Measurements from ENCODE around the gene NPPB. TPM values are rescaled to one million over a fixed set of nuclear protein-coding genes. Genes with fewer than 3 reads are reported as not detected.

Gene NPPB
- total and polyA plus RNA-seq, 9 of the 15 experiments (the other 6 are each of a cell fraction or from before 2014, with no cell fraction given): not detected

DNA sequence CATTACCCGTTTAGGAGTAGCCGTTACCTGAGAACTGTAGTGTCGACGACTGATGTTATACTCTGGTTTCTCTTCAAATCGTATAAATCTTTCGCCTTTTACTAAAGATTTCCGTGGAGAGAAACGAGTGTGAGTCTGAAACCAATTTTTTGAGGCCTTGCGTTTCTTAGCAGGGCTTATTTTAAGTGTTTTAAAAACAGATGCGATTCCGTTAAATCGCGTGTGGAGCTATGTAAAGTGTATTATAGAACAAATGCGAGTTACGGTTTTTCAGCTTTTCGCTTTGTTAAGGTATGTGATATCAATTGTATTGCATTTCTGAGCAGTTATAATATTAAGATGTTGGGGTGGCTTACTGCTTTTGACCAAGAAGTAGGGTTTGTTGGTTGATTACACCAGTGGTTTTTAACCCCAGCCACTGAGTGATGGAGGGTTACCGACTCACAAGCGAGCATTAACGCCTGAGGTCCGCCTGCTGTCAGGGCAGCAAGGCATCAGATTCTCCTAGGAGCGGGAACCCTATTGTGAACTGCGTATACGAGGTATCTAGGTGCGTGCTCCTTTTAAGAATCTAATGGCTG lies 49.4 kb upstream of the NPPB start (continued):
- TF ChIP-seq, protein P1, sequence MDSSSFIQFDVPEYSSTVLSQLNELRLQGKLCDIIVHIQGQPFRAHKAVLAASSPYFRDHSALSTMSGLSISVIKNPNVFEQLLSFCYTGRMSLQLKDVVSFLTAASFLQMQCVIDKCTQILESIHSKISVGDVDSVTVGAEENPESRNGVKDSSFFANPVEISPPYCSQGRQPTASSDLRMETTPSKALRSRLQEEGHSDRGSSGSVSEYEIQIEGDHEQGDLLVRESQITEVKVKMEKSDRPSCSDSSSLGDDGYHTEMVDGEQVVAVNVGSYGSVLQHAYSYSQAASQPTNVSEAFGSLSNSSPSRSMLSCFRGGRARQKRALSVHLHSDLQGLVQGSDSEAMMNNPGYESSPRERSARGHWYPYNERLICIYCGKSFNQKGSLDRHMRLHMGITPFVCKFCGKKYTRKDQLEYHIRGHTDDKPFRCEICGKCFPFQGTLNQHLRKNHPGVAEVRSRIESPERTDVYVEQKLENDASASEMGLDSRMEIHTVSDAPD (CRISPR knock-in tag; IDR thresholded peaks at IDR 0.05): peak; percentile 79
- TF ChIP-seq RBM15 (IDR thresholded peaks at IDR 0.05; ENCODE audit: insufficient read depth, low read length): no peak
- TF ChIP-seq RBM22 (IDR thresholded peaks at IDR 0.05; ENCODE audit: low read depth, low read length, poor library complexity, severe bottlenecking): no peak
- peak; percentile 98 for TF ChIP-seq ZBTB17 (CRISPR knock-in tag; IDR thresholded peaks at IDR 0.05)
- peak; percentile 100 for TF ChIP-seq POLR2B (IDR thresholded peaks at IDR 0.05; ENCODE audit: low read depth, partially characterized antibody)
- peak; percentile 99 for TF ChIP-seq SMAD3 (CRISPR knock-in tag; conservative IDR thresholded peaks at IDR 0.05)
- peak; percentile 59; the same call in 1 of the 2 replicates for TF ChIP-seq RAD51 (IDR thresholded peaks at IDR 0.05; ENCODE audit: borderline replicate concordance, low read depth)
- peak; percentile 96; the same call in 1 of the 2 replicates for TF ChIP-seq ZFP30 (CRISPR knock-in tag; IDR thresholded peaks at IDR 0.05; ENCODE audit: borderline replicate concordance)
- peak; percentile 60 for TF ChIP-seq JUNB (CRISPR knock-in tag; conservative IDR thresholded peaks at IDR 0.05)
- TF ChIP-seq, protein P2, sequence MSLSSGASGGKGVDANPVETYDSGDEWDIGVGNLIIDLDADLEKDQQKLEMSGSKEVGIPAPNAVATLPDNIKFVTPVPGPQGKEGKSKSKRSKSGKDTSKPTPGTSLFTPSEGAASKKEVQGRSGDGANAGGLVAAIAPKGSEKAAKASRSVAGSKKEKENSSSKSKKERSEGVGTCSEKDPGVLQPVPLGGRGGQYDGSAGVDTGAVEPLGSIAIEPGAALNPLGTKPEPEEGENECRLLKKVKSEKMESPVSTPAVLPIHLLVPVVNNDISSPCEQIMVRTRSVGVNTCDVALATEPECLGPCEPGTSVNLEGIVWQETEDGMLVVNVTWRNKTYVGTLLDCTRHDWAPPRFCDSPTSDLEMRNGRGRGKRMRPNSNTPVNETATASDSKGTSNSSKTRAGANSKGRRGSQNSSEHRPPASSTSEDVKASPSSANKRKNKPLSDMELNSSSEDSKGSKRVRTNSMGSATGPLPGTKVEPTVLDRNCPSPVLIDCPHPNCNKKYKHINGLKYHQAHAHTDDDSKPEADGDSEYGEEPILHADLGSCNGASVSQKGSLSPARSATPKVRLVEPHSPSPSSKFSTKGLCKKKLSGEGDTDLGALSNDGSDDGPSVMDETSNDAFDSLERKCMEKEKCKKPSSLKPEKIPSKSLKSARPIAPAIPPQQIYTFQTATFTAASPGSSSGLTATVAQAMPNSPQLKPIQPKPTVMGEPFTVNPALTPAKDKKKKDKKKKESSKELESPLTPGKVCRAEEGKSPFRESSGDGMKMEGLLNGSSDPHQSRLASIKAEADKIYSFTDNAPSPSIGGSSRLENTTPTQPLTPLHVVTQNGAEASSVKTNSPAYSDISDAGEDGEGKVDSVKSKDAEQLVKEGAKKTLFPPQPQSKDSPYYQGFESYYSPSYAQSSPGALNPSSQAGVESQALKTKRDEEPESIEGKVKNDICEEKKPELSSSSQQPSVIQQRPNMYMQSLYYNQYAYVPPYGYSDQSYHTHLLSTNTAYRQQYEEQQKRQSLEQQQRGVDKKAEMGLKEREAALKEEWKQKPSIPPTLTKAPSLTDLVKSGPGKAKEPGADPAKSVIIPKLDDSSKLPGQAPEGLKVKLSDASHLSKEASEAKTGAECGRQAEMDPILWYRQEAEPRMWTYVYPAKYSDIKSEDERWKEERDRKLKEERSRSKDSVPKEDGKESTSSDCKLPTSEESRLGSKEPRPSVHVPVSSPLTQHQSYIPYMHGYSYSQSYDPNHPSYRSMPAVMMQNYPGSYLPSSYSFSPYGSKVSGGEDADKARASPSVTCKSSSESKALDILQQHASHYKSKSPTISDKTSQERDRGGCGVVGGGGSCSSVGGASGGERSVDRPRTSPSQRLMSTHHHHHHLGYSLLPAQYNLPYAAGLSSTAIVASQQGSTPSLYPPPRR (CRISPR knock-in tag; IDR thresholded peaks at IDR 0.05; ENCODE audit: borderline replicate concordance): peak; percentile 99
- no peak for TF ChIP-seq NCOA2 (IDR thresholded peaks at IDR 0.05; ENCODE audit: partially characterized antibody in 2 of 2)
- no peak for TF ChIP-seq ZNF507 (tag; conservative IDR thresholded peaks at IDR 0.05)
- TF ChIP-seq ZNF197 (CRISPR knock-in tag; IDR thresholded peaks at IDR 0.05; ENCODE audit: low read depth): peak; percentile 94
- TF ChIP-seq, protein P3, sequence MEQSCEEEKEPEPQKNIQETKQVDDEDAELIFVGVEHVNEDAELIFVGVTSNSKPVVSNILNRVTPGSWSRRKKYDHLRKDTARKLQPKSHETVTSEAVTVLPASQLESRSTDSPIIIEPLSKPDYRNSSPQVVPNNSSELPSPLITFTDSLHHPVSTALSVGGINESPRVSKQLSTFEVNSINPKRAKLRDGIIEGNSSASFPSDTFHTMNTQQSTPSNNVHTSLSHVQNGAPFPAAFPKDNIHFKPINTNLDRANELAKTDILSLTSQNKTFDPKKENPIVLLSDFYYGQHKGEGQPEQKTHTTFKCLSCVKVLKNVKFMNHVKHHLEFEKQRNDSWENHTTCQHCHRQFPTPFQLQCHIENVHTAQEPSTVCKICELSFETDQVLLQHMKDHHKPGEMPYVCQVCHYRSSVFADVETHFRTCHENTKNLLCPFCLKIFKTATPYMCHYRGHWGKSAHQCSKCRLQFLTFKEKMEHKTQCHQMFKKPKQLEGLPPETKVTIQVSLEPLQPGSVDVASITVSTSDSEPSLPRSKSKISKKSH (CRISPR knock-in tag; IDR thresholded peaks at IDR 0.05): peak; percentile 89
- TF ChIP-seq GATAD2A (IDR thresholded peaks at IDR 0.05): peak; percentile 93
- TF ChIP-seq ZNF75A (CRISPR knock-in tag; IDR thresholded peaks at IDR 0.05): peak; percentile 65
- peak; percentile 47; the same call in 1 of the 2 replicates for TF ChIP-seq POLR2G (IDR thresholded peaks at IDR 0.05; ENCODE audit: low read depth, low read length)
- TF ChIP-seq POLR2A (conservative IDR thresholded peaks at IDR 0.05): peak; percentile 100
- peak; percentile 66; the same call in 1 of the 2 replicates for TF ChIP-seq NR2C1 (IDR thresholded peaks at IDR 0.05)
- TF ChIP-seq NR2C1 (tag; IDR thresholded peaks at IDR 0.05): peak; percentile 57
- TF ChIP-seq TBP (optimal IDR thresholded peaks at IDR 0.05; ENCODE audit: low read depth, low read length): no peak

Data from K562 (cell line).